ENCODE data around the gene ZNF106.

DNA sequence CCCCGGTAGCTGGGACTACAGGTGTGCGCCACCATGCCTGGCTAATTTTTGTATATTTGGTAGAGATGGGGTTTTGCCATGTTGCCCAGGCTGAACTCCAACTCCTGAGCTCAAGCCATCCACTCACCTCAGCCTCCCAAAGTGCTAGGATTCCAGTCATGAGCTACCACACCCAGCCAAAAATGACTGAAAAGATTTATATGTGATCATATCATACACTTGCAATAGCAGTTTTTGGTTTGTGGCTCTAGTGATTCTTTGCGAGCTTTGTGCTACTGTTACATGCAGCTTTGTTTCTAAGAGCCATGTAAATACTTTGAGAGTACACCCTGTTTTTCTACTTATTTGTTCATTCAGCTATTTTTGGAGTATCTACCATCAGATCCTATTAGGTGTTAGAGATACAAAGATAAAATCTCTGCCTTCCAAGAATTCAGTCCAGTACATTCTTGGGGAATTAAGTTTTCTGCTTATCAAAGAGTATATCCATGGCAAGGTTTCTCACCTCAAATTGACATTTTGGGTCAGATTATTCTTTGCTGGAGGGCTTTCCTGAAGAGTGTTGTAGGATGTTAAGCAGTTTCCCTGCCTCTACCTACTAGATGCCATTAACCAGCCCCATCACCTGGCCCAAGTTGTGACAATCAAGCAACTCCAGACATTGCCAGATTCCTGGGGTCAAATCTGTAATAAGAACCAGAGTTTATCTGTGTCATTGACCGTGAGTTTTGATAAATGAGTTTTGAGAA lies 19.5 kb upstream of the ZNF106 start:
- no peak for TF ChIP-seq RAD21 (IDR thresholded peaks at IDR 0.05; ENCODE audit: low read depth)
- TF ChIP-seq, protein P1, sequence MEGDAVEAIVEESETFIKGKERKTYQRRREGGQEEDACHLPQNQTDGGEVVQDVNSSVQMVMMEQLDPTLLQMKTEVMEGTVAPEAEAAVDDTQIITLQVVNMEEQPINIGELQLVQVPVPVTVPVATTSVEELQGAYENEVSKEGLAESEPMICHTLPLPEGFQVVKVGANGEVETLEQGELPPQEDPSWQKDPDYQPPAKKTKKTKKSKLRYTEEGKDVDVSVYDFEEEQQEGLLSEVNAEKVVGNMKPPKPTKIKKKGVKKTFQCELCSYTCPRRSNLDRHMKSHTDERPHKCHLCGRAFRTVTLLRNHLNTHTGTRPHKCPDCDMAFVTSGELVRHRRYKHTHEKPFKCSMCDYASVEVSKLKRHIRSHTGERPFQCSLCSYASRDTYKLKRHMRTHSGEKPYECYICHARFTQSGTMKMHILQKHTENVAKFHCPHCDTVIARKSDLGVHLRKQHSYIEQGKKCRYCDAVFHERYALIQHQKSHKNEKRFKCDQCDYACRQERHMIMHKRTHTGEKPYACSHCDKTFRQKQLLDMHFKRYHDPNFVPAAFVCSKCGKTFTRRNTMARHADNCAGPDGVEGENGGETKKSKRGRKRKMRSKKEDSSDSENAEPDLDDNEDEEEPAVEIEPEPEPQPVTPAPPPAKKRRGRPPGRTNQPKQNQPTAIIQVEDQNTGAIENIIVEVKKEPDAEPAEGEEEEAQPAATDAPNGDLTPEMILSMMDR (IDR thresholded peaks at IDR 0.05 in 2 of 3, conservative IDR thresholded peaks at IDR 0.05 in 1 of 3; ENCODE audit: borderline replicate concordance in 1 of 3, insufficient read depth in 1 of 3, low read depth in 2 of 3, low read length in 2 of 3): no peak
